HEK293 (cell line): ENCODE measurements around the gene NFKBIE.

Experiments used
- BCL6B ChIP-seq: fragments of 450-650 bp; formaldehyde crosslinking; IDR thresholded peaks from 2 replicates; pipeline ENCODE4 v1.5.1; 2017; ENCODE audit warnings: missing biosample characterization, missing genetic modification characterization
- FEZF1 ChIP-seq: fragments of 450-650 bp; formaldehyde crosslinking; IDR thresholded peaks from 2 replicates; pipeline ENCODE4 v1.5.1; 2016; ENCODE audit warnings: missing biosample characterization, missing genetic modification characterization
- IKZF3 ChIP-seq: fragments of 450-650 bp; IDR thresholded peaks from 2 replicates; pipeline ENCODE4 v1.5.0; 2018; ENCODE audit warnings: missing biosample characterization, mild to moderate bottlenecking, missing genetic modification characterization, moderate library complexity
- KLF17 ChIP-seq: fragments of 450-650 bp; formaldehyde crosslinking; IDR thresholded peaks from 2 replicates; pipeline ENCODE4 v1.5.1; 2016; ENCODE audit warnings: missing biosample characterization, missing genetic modification characterization
- KLF9 ChIP-seq: fragments of 450-650 bp; formaldehyde crosslinking; IDR thresholded peaks from 2 replicates; pipeline ENCODE4 v1.5.1; 2016; ENCODE audit warnings: missing biosample characterization, missing genetic modification characterization, low read depth
- MYNN ChIP-seq: fragments of 450-650 bp; formaldehyde crosslinking; IDR thresholded peaks from 2 replicates; pipeline ENCODE4 v1.5.1; 2016; ENCODE audit warnings: missing biosample characterization, missing genetic modification characterization, borderline replicate concordance
- SALL2 ChIP-seq: fragments of 450-650 bp; formaldehyde crosslinking; IDR thresholded peaks from 2 replicates; pipeline ENCODE4 v1.5.0; 2017; ENCODE audit warnings: missing biosample characterization, mild to moderate bottlenecking, missing genetic modification characterization, borderline replicate concordance
- SP3 ChIP-seq: fragments of 450-650 bp; formaldehyde crosslinking; IDR thresholded peaks from 2 replicates; pipeline ENCODE4 v1.5.1; 2016; ENCODE audit warnings: missing biosample characterization, missing genetic modification characterization
- ZBTB17 ChIP-seq: fragments of 450-650 bp; formaldehyde crosslinking; IDR thresholded peaks from 2 replicates; pipeline ENCODE4 v1.5.1; 2016; ENCODE audit warnings: missing biosample characterization, missing genetic modification characterization
- ZBTB20 ChIP-seq: fragments of 450-650 bp; formaldehyde crosslinking; IDR thresholded peaks from 2 replicates; pipeline ENCODE4 v1.5.1; 2016; ENCODE audit warnings: missing biosample characterization, missing genetic modification characterization
- ZEB2 ChIP-seq: fragments of 450-650 bp; formaldehyde crosslinking; IDR thresholded peaks from 2 replicates; pipeline ENCODE4 v1.5.1; 2016; ENCODE audit warnings: missing biosample characterization, missing genetic modification characterization
- ZNF10 ChIP-seq: fragments of 450-650 bp; formaldehyde crosslinking; IDR thresholded peaks from 2 replicates; pipeline ENCODE4 v1.5.1; 2017; ENCODE audit warnings: missing biosample characterization, missing genetic modification characterization
- ZNF132 ChIP-seq: fragments of 450-650 bp; formaldehyde crosslinking; IDR thresholded peaks from 2 replicates; pipeline ENCODE4 v1.5.1; 2017; ENCODE audit warnings: missing biosample characterization, missing genetic modification characterization, borderline replicate concordance
- ZNF133 ChIP-seq: fragments of 450-650 bp; formaldehyde crosslinking; IDR thresholded peaks from 2 replicates; pipeline ENCODE4 v1.5.1; 2016; ENCODE audit warnings: missing biosample characterization, missing genetic modification characterization
- ZNF155 ChIP-seq: fragments of 450-650 bp; formaldehyde crosslinking; IDR thresholded peaks from 2 replicates; pipeline ENCODE4 v1.5.1; 2016; ENCODE audit warnings: missing biosample characterization, missing genetic modification characterization
- ZNF16 ChIP-seq: fragments of 450-650 bp; formaldehyde crosslinking; IDR thresholded peaks from 2 replicates; pipeline ENCODE4 v1.5.1; 2016; ENCODE audit warnings: low read depth, missing biosample characterization, missing genetic modification characterization
- ZNF174 ChIP-seq: fragments of 450-650 bp; formaldehyde crosslinking; IDR thresholded peaks from 2 replicates; pipeline ENCODE4 v1.5.0; 2017; ENCODE audit warnings: missing biosample characterization, mild to moderate bottlenecking, missing genetic modification characterization
- ZNF184 ChIP-seq: fragments of 450-650 bp; IDR thresholded peaks from 2 replicates; pipeline ENCODE4 v1.5.1; 2018; ENCODE audit warnings: missing biosample characterization, mild to moderate bottlenecking, missing genetic modification characterization
- ZNF23 ChIP-seq: fragments of 450-650 bp; formaldehyde crosslinking; IDR thresholded peaks from 2 replicates; pipeline ENCODE4 v1.5.1; 2016; ENCODE audit warnings: missing biosample characterization, missing genetic modification characterization, borderline replicate concordance
- ZNF302 ChIP-seq: fragments of 450-650 bp; formaldehyde crosslinking; IDR thresholded peaks from 2 replicates; pipeline ENCODE4 v1.5.1; 2016; ENCODE audit warnings: missing biosample characterization, missing genetic modification characterization, low read depth
- ZNF37A ChIP-seq: fragments of 450-650 bp; IDR thresholded peaks from 2 replicates; pipeline ENCODE4 v1.5.1; 2018; ENCODE audit warnings: missing biosample characterization, missing genetic modification characterization
- ZNF473 ChIP-seq: fragments of 450-650 bp; formaldehyde crosslinking; IDR thresholded peaks from 2 replicates; pipeline ENCODE4 v1.5.1; 2017; ENCODE audit warnings: missing biosample characterization, missing genetic modification characterization
- ZNF521 ChIP-seq: fragments of 450-650 bp; formaldehyde crosslinking; IDR thresholded peaks from 2 replicates; pipeline ENCODE4 v1.5.1; 2017; ENCODE audit warnings: missing biosample characterization, mild to moderate bottlenecking, missing genetic modification characterization
- ZNF555 ChIP-seq: fragments of 450-650 bp; formaldehyde crosslinking; conservative IDR thresholded peaks from 2 replicates; pipeline ENCODE4 v1.5.1; 2017; ENCODE audit warnings: missing biosample characterization, mild to moderate bottlenecking, missing genetic modification characterization, inconsistent platforms
- ZNF580 ChIP-seq: fragments of 450-650 bp; formaldehyde crosslinking; IDR thresholded peaks from 2 replicates; pipeline ENCODE4 v1.5.1; 2016; ENCODE audit warnings: missing biosample characterization, missing genetic modification characterization
- ZNF600 ChIP-seq: fragments of 450-650 bp; formaldehyde crosslinking; IDR thresholded peaks from 2 replicates; pipeline ENCODE4 v1.5.1; 2016; ENCODE audit warnings: missing biosample characterization, missing genetic modification characterization
- ZNF629 ChIP-seq: fragments of 450-650 bp; formaldehyde crosslinking; IDR thresholded peaks from 2 replicates; pipeline ENCODE4 v1.5.1; 2017; ENCODE audit warnings: missing biosample characterization, missing genetic modification characterization
- ZNF658 ChIP-seq: fragments of 450-650 bp; formaldehyde crosslinking; IDR thresholded peaks from 2 replicates; pipeline ENCODE4; 2016; ENCODE audit warnings: missing biosample characterization, missing genetic modification characterization
- ZNF692 ChIP-seq: fragments of 450-650 bp; formaldehyde crosslinking; IDR thresholded peaks from 2 replicates; pipeline ENCODE4 v1.5.1; 2016; ENCODE audit warnings: missing biosample characterization, missing genetic modification characterization
- ZNF701 ChIP-seq: fragments of 450-650 bp; formaldehyde crosslinking; IDR thresholded peaks from 2 replicates; pipeline ENCODE4 v1.5.1; 2016; ENCODE audit warnings: missing biosample characterization, missing genetic modification characterization
- ZNF747 ChIP-seq: fragments of 450-650 bp; formaldehyde crosslinking; IDR thresholded peaks from 2 replicates; pipeline ENCODE4 v1.5.1; 2016; ENCODE audit warnings: missing biosample characterization, missing genetic modification characterization
- ZNF76 ChIP-seq: fragments of 450-650 bp; formaldehyde crosslinking; IDR thresholded peaks from 2 replicates; pipeline ENCODE4; 2016; ENCODE audit warnings: low read depth, missing biosample characterization, missing genetic modification characterization, borderline replicate concordance
- ZNF768 ChIP-seq: fragments of 450-650 bp; formaldehyde crosslinking; IDR thresholded peaks from 2 replicates; pipeline ENCODE4 v1.5.1; 2018; ENCODE audit warnings: missing biosample characterization, mild to moderate bottlenecking, missing genetic modification characterization
- ZNF792 ChIP-seq: fragments of 450-650 bp; formaldehyde crosslinking; IDR thresholded peaks from 2 replicates; pipeline ENCODE4 v1.5.1; 2016; ENCODE audit warnings: missing biosample characterization, missing genetic modification characterization
- ZSCAN4 ChIP-seq: fragments of 450-650 bp; formaldehyde crosslinking; IDR thresholded peaks from 2 replicates; pipeline ENCODE4 v1.5.1; 2017; ENCODE audit warnings: missing biosample characterization, missing genetic modification characterization
- ZXDB ChIP-seq: fragments of 450-650 bp; formaldehyde crosslinking; IDR thresholded peaks from 2 replicates; pipeline ENCODE4 v1.5.1; 2016; ENCODE audit warnings: missing biosample characterization, missing genetic modification characterization

Gene NFKBIE

GRCh38 chr6:44312901-44313788, 47.8 kb upstream of the NFKBIE start, which contains the start of gene AARS2 (continued):
- no peak for TF ChIP-seq ZNF473 (tag by site-specific recombination)
- TF ChIP-seq ZNF10 (tag by site-specific recombination), result peak; percentile 73; the same call in 1 of the 2 replicates
- peak; percentile 67; the same call in 1 of the 2 replicates for TF ChIP-seq KLF9 (tag by site-specific recombination)
- TF ChIP-seq ZBTB20 (tag by site-specific recombination), result peak; percentile 58; the same call in 1 of the 2 replicates
- no peak for TF ChIP-seq ZNF155 (tag by site-specific recombination)
- TF ChIP-seq ZNF174 (tag by site-specific recombination), result 0 out of 2 replicates have a peak, but pooled peaks have one; percentile 72
- no peak; the same call in 1 of the 2 replicates for TF ChIP-seq ZNF768 (tag by site-specific recombination)
- TF ChIP-seq ZNF133 (tag by site-specific recombination), result no peak
- no peak for TF ChIP-seq ZNF521 (tag by site-specific recombination)
- TF ChIP-seq ZNF184 (tag by site-specific recombination), result peak; percentile 78; the same call in 1 of the 2 replicates
- no peak; the same call in none of the 2 replicates for TF ChIP-seq ZSCAN4
- TF ChIP-seq ZNF600 (tag by site-specific recombination), result peak; percentile 81
- TF ChIP-seq ZNF701 (tag by site-specific recombination), result no peak
- TF ChIP-seq SALL2, result no peak
- TF ChIP-seq ZNF76 (tag by site-specific recombination), result peak; percentile 78; the same call in 1 of the 2 replicates
- peak; percentile 96 for TF ChIP-seq ZXDB (tag by site-specific recombination)
- TF ChIP-seq FEZF1 (tag by site-specific recombination), result 0 out of 2 replicates have a peak, but pooled peaks have one; percentile 35
- no peak for TF ChIP-seq ZNF37A (tag by site-specific recombination)
- TF ChIP-seq ZNF16 (tag by site-specific recombination), result no peak
- TF ChIP-seq ZNF302 (tag by site-specific recombination), result no peak
- peak; percentile 91 for TF ChIP-seq ZNF580 (tag by site-specific recombination)
- TF ChIP-seq ZNF792, result no peak
- TF ChIP-seq BCL6B (tag by site-specific recombination), result peak; percentile 53; the same call in 1 of the 2 replicates
- TF ChIP-seq ZNF658 (tag by site-specific recombination), result no peak
- no peak for TF ChIP-seq ZNF747 (tag by site-specific recombination)
- no peak for TF ChIP-seq IKZF3 (tag by site-specific recombination)
- peak; percentile 73 for TF ChIP-seq SP3 (tag by site-specific recombination)
- peak; percentile 97 for TF ChIP-seq ZBTB17
- TF ChIP-seq KLF17 (tag by site-specific recombination), result peak; percentile 90
- TF ChIP-seq ZNF692 (tag by site-specific recombination), result peak; percentile 90; the same call in 1 of the 2 replicates
- no peak for TF ChIP-seq ZNF555 (tag by site-specific recombination)
- no peak; the same call in 1 of the 2 replicates for TF ChIP-seq ZNF23
- no peak for TF ChIP-seq MYNN
- TF ChIP-seq ZNF132 (tag by site-specific recombination), result no peak
- peak; percentile 83; the same call in 1 of the 2 replicates for TF ChIP-seq ZEB2 (tag by site-specific recombination)
- peak; percentile 90 for TF ChIP-seq ZNF629 (tag by site-specific recombination)
